ENCODE measurements around the gene CTNNA3. TPM values are rescaled to one million over a fixed set of nuclear protein-coding genes. Genes with fewer than 3 reads are reported as not detected.

The CTNNA3 gene
- total RNA-seq (10 to 100 TPM; 28.1 to 66.2 (median 46.5) TPM), polyA plus RNA-seq (1 to 10 TPM in 2 of 3 donors, under 1 TPM in 1; 0.85 to 5.2 (median 1.9) TPM)
- long read RNA-seq, donor 1, partial matches to known transcripts, result 0 of 3 reads
- long read RNA-seq, donor 1, other reads (novel, unspliced or antisense), result 3 of 3 reads
- long read RNA-seq, donor 2, partial matches to known transcripts, result 1 of 6 reads
- long read RNA-seq, donor 2, other reads (novel, unspliced or antisense), result 5 of 6 reads

GRCh38 chr10:67696029-67696428 lies at the start of gene CTNNA3:
TSS of gene CTNNA3 (minus strand) at chr10:67696195.
- TF ChIP-seq CTCF (IDR thresholded peaks at IDR 0.05), result no peak
- Histone ChIP-seq H3K9me3 (no peaks in the 10 kb centered on the region), H3K27ac (peak within 1 kb of the TSS; percentile 67)

GRCh38 chr10:67735430-67735829 lies 39.4 kb upstream of the CTNNA3 start:
- intact Hi-C loops (cut with DNase I), result no loop called here
- DNase-seq (no peak), ATAC-seq (no peak)
- H3K4me1 ChIP-seq, result no peaks in the 10 kb centered on the region
- no peak overlapping the region for H3K4me3 ChIP-seq
- H3K27me3 ChIP-seq (ENCODE audit: insufficient read depth in 3 of 3, low read length in 2 of 3), result no peaks in the 10 kb centered on the region
- 87 to 91% (median 87%) methylated on average over 4 of the region's 4 CpGs for WGBS, 3 donors
- H3K9me3 ChIP-seq, result no peaks in the 10 kb centered on the region
- TF ChIP-seq CTCF (IDR thresholded peaks at IDR 0.05), result no peak
- no peaks in the 10 kb centered on the region for H3K36me3 ChIP-seq (ENCODE audit: insufficient read depth in 1 of 2, low read depth in 1 of 2)
- H3K27ac ChIP-seq, result no peak overlapping the region

More at GRCh38 chr10:67696029-67696428, at the start of gene CTNNA3:
- H3K36me3 ChIP-seq (ENCODE audit: insufficient read depth in 1 of 2, low read depth in 1 of 2), result no peaks in the 10 kb centered on the region
- peak in 2 of 4 donors; percentile 58 to 73 for ATAC-seq
- H3K27me3 ChIP-seq (ENCODE audit: insufficient read depth in 3 of 3, low read length in 2 of 3), result no peaks in the 10 kb centered on the region
- H3K4me3 ChIP-seq, result peak within 1 kb of the TSS; percentile 64
- 23 to 39% (median 27%) methylated on average over 6 of the region's 6 CpGs for WGBS, 3 donors
- no peak for DNase-seq
- peaks cover 9% of the 10 kb centered on the region for H3K4me1 ChIP-seq
- intact Hi-C loops (cut with DNase I), result no loop called here

- Histone ChIP-seq H3K9me3 (no peaks in the 10 kb centered on the region), H3K4me3 (no peak overlapping the region), H3K27ac (no peak overlapping the region), H3K27me3 (ENCODE audit: insufficient read depth in 3 of 3, low read length in 2 of 3) (no peaks in the 10 kb centered on the region), H3K4me1 (no peaks in the 10 kb centered on the region), H3K36me3 (ENCODE audit: insufficient read depth in 1 of 2, low read depth in 1 of 2) (no peaks in the 10 kb centered on the region)
- no peak for TF ChIP-seq CTCF (IDR thresholded peaks at IDR 0.05)
- intact Hi-C loops (cut with DNase I), result no loop called here
- ATAC-seq (no peak), DNase-seq (no peak)
- 94 to 99% (median 97%) methylated on average over 1 of the region's 1 CpG for WGBS, 3 donors
These were observed 37.5 kb upstream of the CTNNA3 start for GRCh38 chr10:67733511-67733910.

GRCh38 chr10:67725567-67725966 lies 29.6 kb upstream of the CTNNA3 start:
- Histone ChIP-seq H3K36me3 (ENCODE audit: insufficient read depth in 1 of 2, low read depth in 1 of 2) (no peaks in the 10 kb centered on the region), H3K4me1 (no peaks in the 10 kb centered on the region), H3K27ac (no peak overlapping the region), H3K4me3 (no peak overlapping the region), H3K27me3 (ENCODE audit: insufficient read depth in 3 of 3, low read length in 2 of 3) (no peaks in the 10 kb centered on the region), H3K9me3 (no peaks in the 10 kb centered on the region)
- intact Hi-C loops (cut with DNase I), result no loop called here
- TF ChIP-seq CTCF (IDR thresholded peaks at IDR 0.05), result no peak
- DNase-seq, result no peak
- 83 to 94% (median 93%) methylated on average over 2 of the region's 2 CpGs for WGBS, 3 donors
- ATAC-seq, result no peak

GRCh38 chr10:67723601-67724000 lies 27.6 kb upstream of the CTNNA3 start:
- no peak for ATAC-seq
- intact Hi-C loops (cut with DNase I), result no loop called here
- no peak for TF ChIP-seq CTCF (IDR thresholded peaks at IDR 0.05)

More at GRCh38 chr10:67723601-67724000, 27.6 kb upstream of the CTNNA3 start:
- Histone ChIP-seq H3K4me3 (no peak overlapping the region), H3K36me3 (ENCODE audit: insufficient read depth in 1 of 2, low read depth in 1 of 2) (no peaks in the 10 kb centered on the region), H3K27ac (no peak overlapping the region), H3K9me3 (no peaks in the 10 kb centered on the region), H3K27me3 (ENCODE audit: insufficient read depth in 3 of 3, low read length in 2 of 3) (no peaks in the 10 kb centered on the region), H3K4me1 (no peaks in the 10 kb centered on the region)
- no peak for DNase-seq
- 77 to 89% (median 81%) methylated on average over 6 of the region's 6 CpGs for WGBS, 3 donors

All from psoas muscle (tissue), 8 donors.